ENCODE data around the gene GPR75. TPM values are rescaled to one million over a fixed set of nuclear protein-coding genes. Genes with fewer than 3 reads are reported as not detected.
"Not testable (repeated sequence)": the region's sequence is repeated elsewhere in the genome, so short reads cannot be mapped to it uniquely, and the experiment has no call there.

The GPR75 gene
- total RNA-seq, 6 experiments from 2014 or later, result 1.1 to 2.0 (median 1.5) TPM

DNA sequence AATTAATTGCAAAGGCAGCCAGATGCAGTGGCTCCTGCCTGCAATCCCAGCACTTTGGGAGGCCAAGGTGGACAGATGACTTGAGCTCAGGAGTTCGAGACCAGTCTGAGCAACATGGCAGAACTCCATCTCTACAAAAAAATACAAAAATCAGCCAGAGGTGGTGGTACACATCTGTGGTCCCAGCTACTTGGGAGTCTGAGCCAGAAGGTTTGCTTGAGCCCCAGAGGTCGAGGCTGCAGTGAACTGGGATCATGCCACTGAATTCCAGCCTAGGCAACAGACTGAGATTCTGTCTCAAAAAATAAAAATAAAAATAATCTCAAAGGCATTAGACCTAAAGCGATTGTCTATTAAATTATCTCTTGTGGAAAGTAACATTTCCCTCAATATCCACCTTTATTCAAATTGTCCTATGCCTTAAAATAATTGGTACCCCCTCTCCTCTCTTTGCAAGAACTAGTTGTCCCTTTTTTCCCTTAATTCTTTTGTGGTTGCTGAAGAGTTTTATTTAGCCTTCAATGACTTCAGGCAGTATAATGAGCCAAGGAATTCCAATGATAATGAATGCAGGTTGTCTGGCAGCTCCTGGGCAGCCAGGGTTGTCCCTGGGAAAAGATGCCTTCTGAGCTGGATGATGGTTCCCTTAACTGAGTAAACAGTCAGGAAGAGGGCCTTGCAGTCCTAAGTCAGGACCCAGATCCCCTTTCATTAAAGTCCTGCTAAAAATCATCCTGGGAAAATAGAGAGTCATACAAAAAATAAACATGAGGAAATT lies 32.2 kb downstream of the GPR75 start:
- Mint-ChIP-seq H3K4me3 (no peak overlapping the region; the same call in 1 of the 2 replicates), H3K4me1 (ENCODE audit: low read depth) (peaks cover 17% of the 10 kb centered on the region), H3K27ac (no peak overlapping the region; the same call in 1 of the 2 replicates), H3K36me3 (ENCODE audit: low read depth) (peaks cover 10% of the 10 kb centered on the region), H3K9me3 (no peaks in the 10 kb centered on the region), H3K27me3 (ENCODE audit: insufficient read depth) (peaks cover 2% of the 10 kb centered on the region)
- no peak for DNase-seq
- TF ChIP-seq, protein P1, sequence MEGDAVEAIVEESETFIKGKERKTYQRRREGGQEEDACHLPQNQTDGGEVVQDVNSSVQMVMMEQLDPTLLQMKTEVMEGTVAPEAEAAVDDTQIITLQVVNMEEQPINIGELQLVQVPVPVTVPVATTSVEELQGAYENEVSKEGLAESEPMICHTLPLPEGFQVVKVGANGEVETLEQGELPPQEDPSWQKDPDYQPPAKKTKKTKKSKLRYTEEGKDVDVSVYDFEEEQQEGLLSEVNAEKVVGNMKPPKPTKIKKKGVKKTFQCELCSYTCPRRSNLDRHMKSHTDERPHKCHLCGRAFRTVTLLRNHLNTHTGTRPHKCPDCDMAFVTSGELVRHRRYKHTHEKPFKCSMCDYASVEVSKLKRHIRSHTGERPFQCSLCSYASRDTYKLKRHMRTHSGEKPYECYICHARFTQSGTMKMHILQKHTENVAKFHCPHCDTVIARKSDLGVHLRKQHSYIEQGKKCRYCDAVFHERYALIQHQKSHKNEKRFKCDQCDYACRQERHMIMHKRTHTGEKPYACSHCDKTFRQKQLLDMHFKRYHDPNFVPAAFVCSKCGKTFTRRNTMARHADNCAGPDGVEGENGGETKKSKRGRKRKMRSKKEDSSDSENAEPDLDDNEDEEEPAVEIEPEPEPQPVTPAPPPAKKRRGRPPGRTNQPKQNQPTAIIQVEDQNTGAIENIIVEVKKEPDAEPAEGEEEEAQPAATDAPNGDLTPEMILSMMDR (IDR thresholded peaks at IDR 0.05), result no peak

DNA sequence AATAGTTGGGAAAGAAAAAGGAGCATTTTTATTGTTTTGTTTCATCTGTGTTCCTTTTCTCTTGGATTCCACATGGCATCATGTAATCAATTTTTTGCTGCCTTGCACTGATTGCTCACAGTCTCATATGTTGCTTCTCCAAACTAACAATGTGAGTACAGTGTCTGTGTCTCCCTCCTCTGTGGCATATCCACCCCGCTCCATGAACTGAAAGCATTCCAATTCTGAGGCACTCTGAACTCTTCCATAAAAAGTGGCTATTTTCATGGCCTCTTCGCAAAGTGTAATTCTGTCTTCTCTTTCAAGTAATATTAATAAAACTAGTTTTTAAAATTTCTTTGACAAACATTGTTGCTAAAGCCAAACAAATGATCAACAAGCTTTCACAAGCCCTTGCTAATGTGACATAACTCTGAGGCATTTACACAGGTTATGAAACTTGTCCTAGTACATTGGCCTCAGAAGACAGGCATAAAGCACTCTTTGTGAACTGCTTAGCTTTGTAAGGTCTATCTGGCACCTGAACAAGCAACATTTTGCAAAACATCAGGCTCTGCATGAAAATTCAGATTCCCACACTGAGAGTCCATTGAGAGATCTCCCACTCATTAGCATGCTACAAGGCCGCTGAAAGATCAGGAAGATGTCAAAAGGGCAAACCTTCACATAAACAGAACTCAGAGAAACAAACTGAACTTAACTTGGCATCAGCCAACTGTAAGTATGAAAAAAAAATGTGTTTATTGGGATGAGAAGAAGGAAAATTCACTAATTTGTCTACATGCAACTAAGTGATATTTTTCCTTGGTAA lies 33.0 kb downstream of the GPR75 start:
- TF ChIP-seq, protein P1 (IDR thresholded peaks at IDR 0.05), result no peak
- no peak for DNase-seq
- Mint-ChIP-seq H3K4me1 (ENCODE audit: low read depth) (peaks cover 17% of the 10 kb centered on the region), H3K36me3 (ENCODE audit: low read depth) (peaks cover 10% of the 10 kb centered on the region), H3K27ac (peak overlapping the region; percentile 46; the same call in 1 of the 2 replicates), H3K27me3 (ENCODE audit: insufficient read depth) (peaks cover 2% of the 10 kb centered on the region), H3K4me3 (no peak overlapping the region), H3K9me3 (no peaks in the 10 kb centered on the region)

DNA sequence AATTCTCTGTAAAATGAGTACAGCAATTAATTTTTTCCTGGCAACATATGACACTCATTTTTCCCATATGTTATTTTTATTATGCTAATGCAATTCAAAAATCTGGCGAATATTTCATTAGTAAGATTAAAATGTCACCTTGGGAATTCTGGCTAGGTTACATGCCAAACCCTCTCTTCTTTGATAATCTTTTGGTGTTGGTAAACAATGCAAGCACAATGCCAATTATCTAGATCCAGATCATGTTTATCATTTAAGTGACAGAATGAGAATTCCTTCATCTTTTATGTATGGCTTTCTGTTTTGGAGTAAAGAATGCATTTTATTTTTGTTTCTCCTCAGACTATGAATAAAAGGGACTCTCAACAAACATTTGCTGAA lies 33.7 kb downstream of the GPR75 start:
- peaks cover 2% of the 10 kb centered on the region for H3K27me3 Mint-ChIP-seq (ENCODE audit: insufficient read depth)
- TF ChIP-seq, protein P1 (IDR thresholded peaks at IDR 0.05), result no peak
- peaks cover 10% of the 10 kb centered on the region for H3K36me3 Mint-ChIP-seq (ENCODE audit: low read depth)
- peaks cover 17% of the 10 kb centered on the region for H3K4me1 Mint-ChIP-seq (ENCODE audit: low read depth)
- no peak for DNase-seq
- H3K9me3 Mint-ChIP-seq, result no peaks in the 10 kb centered on the region
- no peak overlapping the region for H3K4me3 Mint-ChIP-seq
- H3K27ac Mint-ChIP-seq, result no peak overlapping the region

DNA sequence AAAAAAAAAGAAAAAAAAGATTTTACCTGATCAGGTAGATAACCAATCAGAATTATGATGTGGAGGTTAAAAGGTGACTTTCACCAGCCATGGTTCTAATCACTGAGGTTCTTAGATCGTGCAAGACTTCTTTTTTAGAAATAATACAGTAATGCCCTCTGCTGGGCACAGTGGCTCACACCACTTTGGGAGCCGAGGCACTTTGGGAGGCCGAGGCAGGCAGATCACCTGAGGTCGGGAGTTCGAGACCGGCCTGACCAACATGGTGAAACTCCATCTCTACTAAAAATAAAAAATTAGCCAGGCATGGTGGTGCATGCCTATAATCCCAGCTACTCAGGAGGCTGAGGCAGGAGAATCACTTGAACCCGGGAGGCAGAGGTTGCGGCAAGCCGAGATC lies 36.1 kb downstream of the GPR75 start:
- H3K27ac Mint-ChIP-seq; H3K4me3 Mint-ChIP-seq; DNase-seq; H3K27me3 Mint-ChIP-seq (ENCODE audit: insufficient read depth); H3K9me3 Mint-ChIP-seq: not testable (repeated sequence)
- TF ChIP-seq, protein P1 (IDR thresholded peaks at IDR 0.05), result peak; percentile 54
- peaks cover 17% of the 10 kb centered on the region for H3K4me1 Mint-ChIP-seq (ENCODE audit: low read depth)
- H3K36me3 Mint-ChIP-seq (ENCODE audit: low read depth), result peaks cover 18% of the 10 kb centered on the region

DNA sequence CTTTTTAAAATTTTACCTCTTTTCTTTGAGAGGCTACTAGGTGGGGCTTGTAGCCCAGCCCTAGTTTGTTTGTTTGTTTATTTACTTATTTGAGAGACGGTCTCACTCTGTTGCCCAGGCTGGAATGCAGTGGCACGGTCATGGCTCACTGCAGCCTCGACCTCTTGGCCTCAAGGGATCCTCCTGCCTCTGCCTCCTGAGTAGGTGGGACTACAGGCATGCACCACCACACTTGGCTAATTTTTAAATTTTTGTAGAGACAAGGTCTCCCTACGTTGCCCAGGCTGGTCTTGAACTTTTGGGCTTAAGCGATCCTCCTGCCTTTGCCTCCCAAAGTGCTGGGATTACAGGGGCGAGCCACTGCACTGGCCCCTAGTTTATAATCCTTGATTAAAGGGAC lies 38.0 kb downstream of the GPR75 start:
- TF ChIP-seq, protein P1 (IDR thresholded peaks at IDR 0.05), result no peak
- Mint-ChIP-seq H3K36me3 (ENCODE audit: low read depth) (peaks cover 15% of the 10 kb centered on the region), H3K9me3 (no peaks in the 10 kb centered on the region), H3K4me1 (ENCODE audit: low read depth) (peaks cover 9% of the 10 kb centered on the region), H3K4me3 (no peak overlapping the region), H3K27me3 (ENCODE audit: insufficient read depth) (no peaks in the 10 kb centered on the region; the same call in 1 of the 2 replicates), H3K27ac (no peak overlapping the region)
- no peak for DNase-seq

Measured in HFFc6 (cell line).